CD4-positive, alpha-beta memory T cell (primary cell): ENCODE data around the gene FNBP1. TPM values are rescaled to one million over a fixed set of nuclear protein-coding genes. Genes with fewer than 3 reads are reported as not detected.
A peak's percentile ranks its signal among the peaks of the same experiment; 100 is the strongest.
"Not testable (repeated sequence)": the region's sequence is repeated elsewhere in the genome, so short reads cannot be mapped to it uniquely, and the experiment has no call there.

Experiments used
- CTCF ChIA-PET: fragments of 350-600 bp; sonication (Branson Sonifier 250); formaldehyde crosslinking; loops from one replicate; lab custom pipeline; 2021; ENCODE audit warnings: inconsistent platforms; ENCODE audit not compliant: partially characterized antibody; lab: Charles Lee
- POLR2A ChIA-PET: fragments of 350-600 bp; sonication (Branson Sonifier 250); formaldehyde crosslinking; loops from one replicate; lab custom pipeline; 2021; ENCODE audit not compliant: partially characterized antibody; lab: Charles Lee
- DNase-seq, 5 donors: peaks; one replicate each; pipeline versions ENCODE4 v3.0.0 to v3.0.0-alpha.2; 2020 to 2022; ENCODE audit warnings: mixed read lengths in 1 of 5
- H3K27ac ChIP-seq: one replicate; pipeline ENCODE4 v1.7.0; 2013; ENCODE audit warnings: low read depth, low read length
- H3K27me3 ChIP-seq: 2 replicates; pipeline ENCODE4 v1.7.0; 2013; ENCODE audit warnings: mild to moderate bottlenecking, low read length, moderate library complexity; ENCODE audit not compliant: insufficient read depth
- H3K36me3 ChIP-seq: 2 replicates; pipeline ENCODE4 v1.7.0; 2013; ENCODE audit warnings: mild to moderate bottlenecking, low read length, moderate library complexity; ENCODE audit not compliant: insufficient read depth
- H3K4me1 ChIP-seq: 2 replicates; pipeline ENCODE4 v1.7.0; 2013; ENCODE audit warnings: mild to moderate bottlenecking, low read length, moderate library complexity; ENCODE audit not compliant: insufficient read depth
- H3K4me3 ChIP-seq, 2 donors: one replicate each; pipeline ENCODE4 v1.7.0; 2013; ENCODE audit warnings: low read length in 2 of 2, mild to moderate bottlenecking in 1 of 2
- H3K9me3 ChIP-seq, 2 donors: one replicate each; pipeline ENCODE4 v1.7.0; 2013; ENCODE audit warnings: low read length in 2 of 2, control low read depth in 1 of 2; ENCODE audit not compliant: control insufficient read depth in 1 of 2
- H3K27ac Mint-ChIP-seq, 7 donors: one replicate each; pipeline ENCODE4 v1.8.0; 2020 to 2021; ENCODE audit warnings: mixed read lengths in 7 of 7, mild to moderate bottlenecking in 6 of 7, inconsistent platforms in 3 of 7, moderate library complexity in 3 of 7
- H3K27me3 Mint-ChIP-seq, 2 donors: one replicate each; pipeline ENCODE4 v1.8.0; 2020 to 2021; ENCODE audit warnings: mixed read lengths in 2 of 2
- H3K36me3 Mint-ChIP-seq, 2 donors: one replicate each; pipeline ENCODE4 v1.8.0; 2020 to 2021; ENCODE audit warnings: mixed read lengths in 2 of 2, inconsistent platforms in 1 of 2, mild to moderate bottlenecking in 1 of 2
- H3K4me1 Mint-ChIP-seq, 4 donors: one replicate each; pipeline ENCODE4 v1.8.0; 2020 to 2021; ENCODE audit warnings: mixed read lengths in 4 of 4, mild to moderate bottlenecking in 1 of 4
- H3K4me3 Mint-ChIP-seq, 8 donors: one replicate each; pipeline ENCODE4 v1.8.0; 2020 to 2021; ENCODE audit warnings: mixed read lengths in 8 of 8, mild to moderate bottlenecking in 7 of 8, moderate library complexity in 6 of 8, inconsistent platforms in 3 of 8
- H3K9me3 Mint-ChIP-seq, 8 donors: one replicate each; pipeline ENCODE4 v1.8.0; 2020 to 2021; ENCODE audit warnings: mixed read lengths in 8 of 8, mild to moderate bottlenecking in 5 of 8, inconsistent platforms in 3 of 8, moderate library complexity in 1 of 8
- intact Hi-C: fragments of 100-400 bp; cut with micrococcal nuclease; formaldehyde crosslinking; loops from one replicate; pipeline ENCODE4 v1.15.1; 2023
- polyA plus RNA-seq, 2 donors: library from polyadenylated mRNA; unstranded; fragments of 300-500 nt; fragmentation: Illumina TruSeq; gene quantifications; one replicate each; pipeline ENCODE4 v1.2.3, GENCODE V29; 2021
- total RNA-seq, 2 experiments: library from RNA; stranded (reverse); gene quantifications; one replicate each; pipeline ENCODE4 v1.2.3, GENCODE V29; 2021

FNBP1 gene
- total and polyA plus RNA-seq, 4 experiments from 2014 or later: 143 to 202 (median 181) TPM

DNA sequence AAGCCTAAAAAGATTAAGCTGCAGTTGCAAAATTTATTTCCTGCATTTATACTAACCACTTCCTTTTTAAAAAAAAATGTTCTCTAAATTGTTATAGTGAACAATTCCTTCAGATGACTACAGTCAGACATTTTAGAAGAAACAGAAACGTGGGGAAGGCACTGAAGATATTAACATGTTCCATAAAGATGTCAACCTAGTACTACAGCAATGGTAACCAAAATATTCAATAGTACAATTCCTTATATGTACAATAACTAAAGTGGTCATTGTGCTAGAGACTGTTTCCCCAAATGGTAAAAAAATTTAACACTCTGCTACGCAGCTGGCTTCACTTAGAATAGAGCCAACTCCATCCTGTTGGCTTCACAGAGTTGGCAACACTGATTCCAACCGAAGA is 97.7 kb downstream of the FNBP1 start:
- peaks cover 0 to 5% (median 1%) of the 10 kb centered on the region in 8 donors for H3K9me3 Mint-ChIP-seq
- Histone ChIP-seq H3K9me3 (no peaks in the 10 kb centered on the region), H3K36me3 (peaks cover 10% of the 10 kb centered on the region), H3K27me3 (no peaks in the 10 kb centered on the region), H3K27ac (peak overlapping the region; percentile 60), H3K4me3 (peak overlapping the region in 1 of 2 donors; percentile 42), H3K4me1 (peaks cover 53% of the 10 kb centered on the region)
- peaks cover 46 to 47% of the 10 kb centered on the region in 2 donors for H3K36me3 Mint-ChIP-seq
- intact Hi-C loops: loop anchor here (1.0 to 5.0 kb wide), 3 partner anchors 18 to 92 kb away; no protein-coding TSS in a partner anchor
- peak in 4 of 5 donors; percentile 57 to 70 (median 64) for DNase-seq
- no peaks in the 10 kb centered on the region for H3K27me3 Mint-ChIP-seq
- peaks cover 38 to 70% (median 52%) of the 10 kb centered on the region in 4 donors for H3K4me1 Mint-ChIP-seq
- ChIA-PET POLR2A (interaction anchor here (0.6 to 3.6 kb wide), 26 partner anchors 12 to 1307 kb away, joined by 3 to 67 read pairs (median 4); partner anchors contain the start of genes C9orf78, FNBP1 and USP20), CTCF (interaction anchor here (0.6 to 1.9 kb wide), 7 partner anchors 9 to 154 kb away, joined by 3 to 6 read pairs (median 4); no protein-coding TSS in a partner anchor)
- peak overlapping the region; percentile 30 to 92 (median 85) for H3K27ac Mint-ChIP-seq
- H3K4me3 Mint-ChIP-seq: peak overlapping the region in 6 of 8 donors; percentile 27 to 81 (median 46)

DNA sequence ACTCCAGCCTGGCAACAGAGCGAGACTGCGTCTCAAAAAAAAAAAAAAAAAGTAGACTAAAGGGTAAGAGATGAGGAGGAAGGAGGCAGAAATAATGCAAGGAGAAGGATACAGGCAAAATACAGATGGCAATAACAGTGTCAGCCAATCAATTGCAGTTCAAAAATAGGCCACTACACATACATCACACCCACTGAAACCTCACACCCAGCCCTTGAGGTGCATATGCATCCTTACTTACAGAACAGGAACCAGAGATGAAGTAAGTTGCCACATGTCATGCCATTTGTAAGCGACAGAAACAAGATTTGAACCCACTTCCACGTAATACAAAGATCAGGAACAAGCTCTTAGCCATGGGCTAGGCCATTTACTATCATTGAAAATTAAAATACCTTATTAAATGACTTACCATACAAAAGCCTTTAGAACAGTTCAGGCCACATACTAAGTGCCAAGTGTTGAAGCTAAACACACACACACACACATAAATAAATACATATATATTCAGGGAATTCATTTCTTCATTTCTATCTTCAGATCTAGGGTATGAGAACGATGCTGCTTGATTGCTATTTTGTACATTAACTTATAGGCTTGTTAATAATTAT is 98.4 kb downstream of the FNBP1 start:
- Histone ChIP-seq H3K27ac (peak overlapping the region; percentile 60), H3K4me1 (peaks cover 59% of the 10 kb centered on the region), H3K36me3 (peaks cover 6% of the 10 kb centered on the region), H3K4me3 (no peak overlapping the region), H3K9me3 (no peaks in the 10 kb centered on the region), H3K27me3 (no peaks in the 10 kb centered on the region)
- Mint-ChIP-seq H3K4me1 (peaks cover 35 to 70% (median 50%) of the 10 kb centered on the region in 4 donors), H3K9me3 (peaks cover 0 to 5% (median 1%) of the 10 kb centered on the region in 8 donors), H3K27me3 (no peaks in the 10 kb centered on the region), H3K27ac (peak overlapping the region; percentile 35 to 92 (median 85)), H3K36me3 (peaks cover 46 to 47% of the 10 kb centered on the region in 2 donors), H3K4me3 (peak overlapping the region; percentile 33 to 80 (median 52))
- ChIA-PET CTCF (interaction anchor here (0.6 to 2.2 kb wide), 8 partner anchors 9 to 155 kb away, joined by 3 to 7 read pairs (median 4); no protein-coding TSS in a partner anchor), POLR2A (interaction anchor here (0.7 to 3.6 kb wide), 24 partner anchors 12 to 109 kb away, joined by 3 to 67 read pairs (median 4); partner anchors contain the start of genes C9orf78, FNBP1 and USP20)
- DNase-seq: peak; percentile 70 to 83 (median 80)
- intact Hi-C loops: loop anchor here (1.0 to 5.0 kb wide), 3 partner anchors 19 to 93 kb away; no protein-coding TSS in a partner anchor

DNA sequence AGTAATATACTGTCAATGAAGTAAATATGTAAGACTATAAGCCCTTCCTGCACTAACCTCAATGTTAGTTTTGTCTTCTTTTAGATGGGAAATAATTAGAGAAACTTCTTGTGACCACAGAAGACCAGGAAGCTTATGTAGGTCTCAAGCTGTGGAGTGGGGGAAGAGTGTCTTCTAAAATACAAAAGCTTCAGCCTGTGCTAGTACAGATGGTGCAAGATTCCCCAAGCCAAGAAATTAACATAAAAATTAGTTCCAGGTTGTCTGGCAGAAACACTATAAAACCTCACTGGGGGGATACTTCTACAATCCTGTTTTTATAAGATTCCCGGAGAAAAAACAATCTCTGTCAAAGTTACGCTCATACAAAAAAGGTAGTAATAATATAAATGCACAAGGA is 103.6 kb downstream of the FNBP1 start:
- Mint-ChIP-seq H3K27me3 (no peaks in the 10 kb centered on the region), H3K4me1 (peaks cover 29 to 74% (median 51%) of the 10 kb centered on the region in 4 donors), H3K9me3 (peaks cover 0 to 5% (median 1%) of the 10 kb centered on the region in 8 donors), H3K27ac (peak overlapping the region; percentile 38 to 89 (median 72)), H3K36me3 (peaks cover 33 to 43% of the 10 kb centered on the region in 2 donors), H3K4me3 (peak overlapping the region in 6 of 8 donors; percentile 10 to 72 (median 56))
- H3K27me3 ChIP-seq: no peaks in the 10 kb centered on the region
- intact Hi-C loops: no loop called here
- peaks cover 55% of the 10 kb centered on the region for H3K4me1 ChIP-seq
- no peaks in the 10 kb centered on the region for H3K9me3 ChIP-seq
- no peak overlapping the region for H3K4me3 ChIP-seq
- H3K27ac ChIP-seq: no peak overlapping the region
- no peak for DNase-seq
- CTCF ChIA-PET: interaction anchor here (0.7 to 1.2 kb wide), 3 partner anchors 19 to 42 kb away, joined by 3 to 4 read pairs (median 3); no protein-coding TSS in a partner anchor
- POLR2A ChIA-PET: interaction anchor here (0.7 to 2.6 kb wide), 11 partner anchors 15 to 114 kb away, joined by 3 to 11 read pairs (median 4); partner anchors contain the start of genes FNBP1 and GPR107
- peaks cover 10% of the 10 kb centered on the region for H3K36me3 ChIP-seq

- Histone ChIP-seq H3K36me3 (peaks cover 10% of the 10 kb centered on the region), H3K27ac (no peak overlapping the region), H3K4me3 (no peak overlapping the region), H3K9me3 (no peaks in the 10 kb centered on the region), H3K27me3 (no peaks in the 10 kb centered on the region), H3K4me1 (peaks cover 55% of the 10 kb centered on the region)
- Mint-ChIP-seq H3K4me1 (peaks cover 34 to 76% (median 54%) of the 10 kb centered on the region in 4 donors), H3K4me3 (peak overlapping the region in 6 of 8 donors; percentile 15 to 76 (median 40)), H3K9me3 (peaks cover 0 to 5% (median 1%) of the 10 kb centered on the region in 8 donors), H3K27ac (peak overlapping the region; percentile 57 to 91 (median 89)), H3K27me3 (no peaks in the 10 kb centered on the region), H3K36me3 (peaks cover 29 to 43% of the 10 kb centered on the region in 2 donors)
- DNase-seq: peak in 1 of 5 donors; percentile 49
- POLR2A ChIA-PET: interaction anchor here (0.6 to 2.6 kb wide), 8 partner anchors 14 to 104 kb away, joined by 3 to 11 read pairs (median 3); partner anchors contain the start of gene FNBP1
- CTCF ChIA-PET: interaction anchor here (1.0 kb wide), 1 partner anchor 100 kb away, joined by 3 read pairs; no protein-coding TSS in a partner anchor
- intact Hi-C loops: no loop called here
Observed at GRCh38 chr9:129938291-129938979, 104.6 kb downstream of the FNBP1 start.

GRCh38 chr9:129937879-129938278 is 105.1 kb downstream of the FNBP1 start:
- H3K27ac ChIP-seq, H3K4me3 ChIP-seq, H3K27me3 Mint-ChIP-seq, H3K27me3 ChIP-seq, H3K9me3 ChIP-seq, intact Hi-C loops, H3K9me3 Mint-ChIP-seq, H3K36me3 ChIP-seq, DNase-seq: not testable (repeated sequence)
- H3K27ac Mint-ChIP-seq: peak overlapping the region in 2 of 7 donors; percentile 89
- H3K4me3 Mint-ChIP-seq: peak overlapping the region in 2 of 8 donors; percentile 6 to 21
- POLR2A ChIA-PET: interaction anchor here (0.6 to 2.6 kb wide), 7 partner anchors 13 to 101 kb away, joined by 3 to 11 read pairs (median 3); no protein-coding TSS in a partner anchor
- peaks cover 55% of the 10 kb centered on the region for H3K4me1 ChIP-seq
- H3K36me3 Mint-ChIP-seq: peaks cover 25 to 42% of the 10 kb centered on the region in 2 donors
- CTCF ChIA-PET: interaction anchor here (1.0 kb wide), 1 partner anchor 99 kb away, joined by 3 read pairs; no protein-coding TSS in a partner anchor
- H3K4me1 Mint-ChIP-seq: peaks cover 34 to 77% (median 55%) of the 10 kb centered on the region in 4 donors

- Histone ChIP-seq H3K27me3 (no peaks in the 10 kb centered on the region), H3K4me3 (no peak overlapping the region), H3K9me3 (no peaks in the 10 kb centered on the region), H3K36me3 (peaks cover 4% of the 10 kb centered on the region), H3K4me1 (peaks cover 62% of the 10 kb centered on the region), H3K27ac (no peak overlapping the region)
- Mint-ChIP-seq H3K36me3 (peaks cover 23 to 41% of the 10 kb centered on the region in 2 donors), H3K27me3 (no peaks in the 10 kb centered on the region), H3K4me1 (peaks cover 43 to 80% (median 60%) of the 10 kb centered on the region in 4 donors), H3K4me3 (peak overlapping the region in 2 of 8 donors; percentile 8 to 23), H3K27ac (peak overlapping the region in 3 of 7 donors; percentile 53 to 90 (median 65)), H3K9me3 (peaks cover 0 to 2% (median 0%) of the 10 kb centered on the region in 8 donors)
- ChIA-PET POLR2A (interaction anchor here (0.5 to 7.5 kb wide), 5 partner anchors 27 to 1306 kb away, joined by 3 to 83 read pairs (median 3); partner anchors contain the start of gene FNBP1), CTCF (interaction anchor here (0.7 to 1.8 kb wide), 4 partner anchors 9 to 163 kb away, joined by 3 to 4 read pairs (median 4); no protein-coding TSS in a partner anchor)
- no peak for DNase-seq
- intact Hi-C loops: no loop called here
Observed at GRCh38 chr9:129936222-129936621, 106.8 kb downstream of the FNBP1 start.
